Liver (tissue), 9 donors: ENCODE data around the gene SGSM1. TPM values are rescaled to one million over a fixed set of nuclear protein-coding genes. Genes with fewer than 3 reads are reported as not detected.

Experiments used
- DNase-seq: peaks from one replicate; pipeline ENCODE4 v3.0.0-alpha.2; 2017; ENCODE audit warnings: low spot score
- H3K27ac ChIP-seq, 2 donors: one replicate each; pipeline ENCODE4 v1.7.0; 2013; ENCODE audit warnings: inconsistent platforms in 2 of 2, low read length in 2 of 2, control low read depth in 1 of 2, low read depth in 1 of 2, mild to moderate bottlenecking in 1 of 2
- H3K27me3 ChIP-seq, 4 donors: one replicate each; pipeline versions ENCODE4 v1.6.1 to v1.7.0; 2013; ENCODE audit warnings: low read length in 3 of 4, inconsistent platforms in 1 of 4, mild to moderate bottlenecking in 1 of 4, moderate library complexity in 1 of 4; ENCODE audit not compliant: control insufficient read depth in 4 of 4, insufficient read depth in 4 of 4
- H3K36me3 ChIP-seq, 4 donors: one replicate each; pipeline versions ENCODE4 v1.6.1 to v1.7.0; 2013; ENCODE audit warnings: low read length in 3 of 4, mild to moderate bottlenecking in 3 of 4, low read depth in 1 of 4, moderate library complexity in 1 of 4; ENCODE audit not compliant: control insufficient read depth in 4 of 4, insufficient read depth in 3 of 4
- H3K4me1 ChIP-seq, 4 donors: one replicate each; pipeline versions ENCODE4 v1.6.1 to v1.7.0; 2013; ENCODE audit warnings: low read length in 3 of 4, mild to moderate bottlenecking in 3 of 4, moderate library complexity in 1 of 4; ENCODE audit not compliant: control insufficient read depth in 4 of 4, insufficient read depth in 4 of 4
- H3K4me3 ChIP-seq, 3 donors: one replicate each; pipeline versions ENCODE4 v1.6.1 to v1.7.0; 2013; ENCODE audit warnings: low read length in 3 of 3, control low read depth in 1 of 3, low read depth in 1 of 3, mild to moderate bottlenecking in 1 of 3
- H3K9ac ChIP-seq, 2 donors: one replicate each; pipeline ENCODE4 v1.7.0; 2013; ENCODE audit warnings: low read length in 2 of 2, mild to moderate bottlenecking in 2 of 2, moderate library complexity in 2 of 2, control low read depth in 1 of 2, low read depth in 1 of 2
- H3K9me3 ChIP-seq, 4 donors: one replicate each; pipeline versions ENCODE4 v1.6.1 to v1.7.0; 2013; ENCODE audit warnings: low read length in 3 of 4; ENCODE audit not compliant: control insufficient read depth in 4 of 4
- EGR1 ChIP-seq, 2 donors: IDR thresholded peaks; 2 replicates each; pipeline ENCODE4 v1.6.1; 2016 to 2018; ENCODE audit warnings: antibody characterized with exemption in 2 of 2, low read depth in 2 of 2
- FOXA1 ChIP-seq: IDR thresholded peaks from 2 replicates; pipeline ENCODE4 v1.6.1; 2016; ENCODE audit warnings: antibody characterized with exemption
- FOXA2 ChIP-seq: IDR thresholded peaks from 2 replicates; pipeline ENCODE4 v1.6.1; 2016; ENCODE audit warnings: antibody characterized with exemption
- GABPA ChIP-seq, 2 donors: IDR thresholded peaks in 1 of 2; conservative IDR thresholded peaks in 1 of 2; 2 replicates each; pipeline ENCODE4 v1.6.1; 2016; ENCODE audit warnings: antibody characterized with exemption in 2 of 2, mild to moderate bottlenecking in 1 of 2, moderate library complexity in 1 of 2
- HNF4A ChIP-seq, 2 donors: conservative IDR thresholded peaks; 2 replicates each; pipeline ENCODE4 v1.6.1; 2016; ENCODE audit warnings: antibody characterized with exemption in 2 of 2, mild to moderate bottlenecking in 2 of 2
- HNF4G ChIP-seq: IDR thresholded peaks from 2 replicates; pipeline ENCODE4 v1.6.1; 2016; ENCODE audit warnings: antibody characterized with exemption
- JUND ChIP-seq, 2 donors: IDR thresholded peaks; 2 replicates each; pipeline ENCODE4 v1.6.1; 2016; ENCODE audit warnings: antibody characterized with exemption in 2 of 2
- NR2F2 ChIP-seq: IDR thresholded peaks from 2 replicates; pipeline ENCODE4 v1.6.1; 2016; ENCODE audit warnings: antibody characterized with exemption
- RAD21 ChIP-seq, 2 donors: IDR thresholded peaks; 2 replicates each; pipeline ENCODE4 v1.6.1; 2016; ENCODE audit warnings: antibody characterized with exemption in 2 of 2, mild to moderate bottlenecking in 2 of 2
- RXRA ChIP-seq, 2 donors: IDR thresholded peaks; 2 replicates each; pipeline ENCODE4 v1.6.1; 2017 to 2018; ENCODE audit warnings: antibody characterized with exemption in 2 of 2, mild to moderate bottlenecking in 1 of 2
- SP1 ChIP-seq: IDR thresholded peaks from 2 replicates; pipeline ENCODE4 v1.6.1; 2018; ENCODE audit warnings: antibody characterized with exemption, mild to moderate bottlenecking
- TAF1 ChIP-seq: conservative IDR thresholded peaks from 2 replicates; pipeline ENCODE4 v1.6.1; 2016; ENCODE audit warnings: antibody characterized with exemption, mild to moderate bottlenecking
- WGBS: extraction: QIAGEN DNeasy Blood & Tissue Kit; methylation state at CpG from one replicate; pipeline ENCODE4 v1.1.7; 2013; 5-methylcytosine and 5-hydroxymethylcytosine counted together
- polyA plus RNA-seq, 2 donors: library from polyadenylated mRNA; stranded (reverse) in 1 of 2; unstranded in 1 of 2; fragments of 200-250 nt in 1 of 2; fragments of >200 nt in 1 of 2; fragmentation: Nextera tagmentation in 1 of 2; extraction: Ambion mirVana in 1 of 2; gene quantifications; one replicate each; pipeline versions ENCODE4 v1.2.1 to v1.2.3, GENCODE V29; 2013 to 2015
- total RNA-seq, 2 donors: library from RNA; depleted of rRNA; stranded (reverse); fragments of >200 nt; gene quantifications; one replicate each; pipeline ENCODE4 v1.2.3, GENCODE V29; 2014
- TF ChIP-seq, protein P1 (sequence below): IDR thresholded peaks from 2 replicates; pipeline ENCODE4 v1.6.1; 2016; ENCODE audit warnings: antibody characterized with exemption
- TF ChIP-seq, protein P2 (sequence below): IDR thresholded peaks from 2 replicates; pipeline ENCODE4 v1.6.1; 2016; ENCODE audit warnings: antibody characterized with exemption
- TF ChIP-seq, protein P3 (sequence below): IDR thresholded peaks from 2 replicates; pipeline ENCODE4 v1.6.1; 2016; ENCODE audit warnings: antibody characterized with exemption, mild to moderate bottlenecking
- TF ChIP-seq, protein P4 (sequence below): fragments of 150-350 bp; IDR thresholded peaks from 2 replicates; pipeline ENCODE4 v1.5.1; 2017; ENCODE audit warnings: improper control_type of control experiment, low read depth, low read length; ENCODE audit not compliant: missing input control
- TF ChIP-seq, protein P5 (sequence below): IDR thresholded peaks from 2 replicates; pipeline ENCODE4 v1.6.1; 2016; ENCODE audit warnings: antibody characterized with exemption
- donor health status: healthy.
- donor health status: healthy.
- donor health status: healthy.
- donor health status: healthy.
- donor health status: healthy.

SGSM1 gene
- total and polyA plus RNA-seq, 4 donors: 0.08 to 0.51 (median 0.21) TPM

DNA sequence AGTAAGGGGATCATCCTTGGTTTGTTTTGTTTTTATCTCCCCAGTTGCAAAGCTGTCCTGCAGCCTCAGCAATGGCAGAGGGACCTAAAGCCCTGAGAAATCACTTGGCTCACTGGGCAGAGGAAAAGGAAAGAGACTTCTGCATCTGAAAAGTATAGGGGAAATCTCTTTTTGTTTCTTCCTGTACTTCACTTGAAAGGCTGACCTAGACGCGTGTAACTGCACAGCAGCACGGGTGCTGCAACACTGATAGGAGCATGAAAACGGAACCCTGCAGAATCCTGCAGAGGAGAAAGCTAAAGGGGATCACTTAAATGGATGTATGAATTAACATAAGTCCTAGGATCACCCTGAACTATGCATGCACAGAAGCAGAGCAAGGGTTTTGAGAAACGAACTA is 29.5 kb upstream of the SGSM1 start:
- H3K27me3 ChIP-seq: no peaks in the 10 kb centered on the region
- 64% methylated on average over 5 of the region's 5 CpGs for WGBS
- H3K4me1 ChIP-seq: no peaks in the 10 kb centered on the region
- no peak overlapping the region for H3K4me3 ChIP-seq
- no peak for DNase-seq
- no peaks in the 10 kb centered on the region for H3K9me3 ChIP-seq
- H3K9ac ChIP-seq: no peak overlapping the region
- H3K27ac ChIP-seq: no peak overlapping the region
- TF ChIP-seq, protein P1, sequence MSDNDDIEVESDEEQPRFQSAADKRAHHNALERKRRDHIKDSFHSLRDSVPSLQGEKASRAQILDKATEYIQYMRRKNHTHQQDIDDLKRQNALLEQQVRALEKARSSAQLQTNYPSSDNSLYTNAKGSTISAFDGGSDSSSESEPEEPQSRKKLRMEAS: no peak
- TF ChIP-seq, protein P2, sequence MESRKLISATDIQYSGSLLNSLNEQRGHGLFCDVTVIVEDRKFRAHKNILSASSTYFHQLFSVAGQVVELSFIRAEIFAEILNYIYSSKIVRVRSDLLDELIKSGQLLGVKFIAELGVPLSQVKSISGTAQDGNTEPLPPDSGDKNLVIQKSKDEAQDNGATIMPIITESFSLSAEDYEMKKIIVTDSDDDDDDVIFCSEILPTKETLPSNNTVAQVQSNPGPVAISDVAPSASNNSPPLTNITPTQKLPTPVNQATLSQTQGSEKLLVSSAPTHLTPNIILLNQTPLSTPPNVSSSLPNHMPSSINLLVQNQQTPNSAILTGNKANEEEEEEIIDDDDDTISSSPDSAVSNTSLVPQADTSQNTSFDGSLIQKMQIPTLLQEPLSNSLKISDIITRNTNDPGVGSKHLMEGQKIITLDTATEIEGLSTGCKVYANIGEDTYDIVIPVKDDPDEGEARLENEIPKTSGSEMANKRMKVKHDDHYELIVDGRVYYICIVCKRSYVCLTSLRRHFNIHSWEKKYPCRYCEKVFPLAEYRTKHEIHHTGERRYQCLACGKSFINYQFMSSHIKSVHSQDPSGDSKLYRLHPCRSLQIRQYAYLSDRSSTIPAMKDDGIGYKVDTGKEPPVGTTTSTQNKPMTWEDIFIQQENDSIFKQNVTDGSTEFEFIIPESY: no peak
- TF ChIP-seq FOXA1 (no peak), FOXA2 (no peak), RAD21 (IDR thresholded peaks at IDR 0.05) (no peak), NR2F2 (no peak), EGR1 (IDR thresholded peaks at IDR 0.05; ENCODE audit: low read depth in 2 of 2) (no peak), GABPA (IDR thresholded peaks at IDR 0.05 in 1 of 2, conservative IDR thresholded peaks at IDR 0.05 in 1 of 2) (no peak), HNF4G (no peak), JUND (IDR thresholded peaks at IDR 0.05) (no peak), SP1 (no peak), RXRA (IDR thresholded peaks at IDR 0.05) (no peak), HNF4A (conservative IDR thresholded peaks at IDR 0.05) (no peak)
- TF ChIP-seq, protein P3, sequence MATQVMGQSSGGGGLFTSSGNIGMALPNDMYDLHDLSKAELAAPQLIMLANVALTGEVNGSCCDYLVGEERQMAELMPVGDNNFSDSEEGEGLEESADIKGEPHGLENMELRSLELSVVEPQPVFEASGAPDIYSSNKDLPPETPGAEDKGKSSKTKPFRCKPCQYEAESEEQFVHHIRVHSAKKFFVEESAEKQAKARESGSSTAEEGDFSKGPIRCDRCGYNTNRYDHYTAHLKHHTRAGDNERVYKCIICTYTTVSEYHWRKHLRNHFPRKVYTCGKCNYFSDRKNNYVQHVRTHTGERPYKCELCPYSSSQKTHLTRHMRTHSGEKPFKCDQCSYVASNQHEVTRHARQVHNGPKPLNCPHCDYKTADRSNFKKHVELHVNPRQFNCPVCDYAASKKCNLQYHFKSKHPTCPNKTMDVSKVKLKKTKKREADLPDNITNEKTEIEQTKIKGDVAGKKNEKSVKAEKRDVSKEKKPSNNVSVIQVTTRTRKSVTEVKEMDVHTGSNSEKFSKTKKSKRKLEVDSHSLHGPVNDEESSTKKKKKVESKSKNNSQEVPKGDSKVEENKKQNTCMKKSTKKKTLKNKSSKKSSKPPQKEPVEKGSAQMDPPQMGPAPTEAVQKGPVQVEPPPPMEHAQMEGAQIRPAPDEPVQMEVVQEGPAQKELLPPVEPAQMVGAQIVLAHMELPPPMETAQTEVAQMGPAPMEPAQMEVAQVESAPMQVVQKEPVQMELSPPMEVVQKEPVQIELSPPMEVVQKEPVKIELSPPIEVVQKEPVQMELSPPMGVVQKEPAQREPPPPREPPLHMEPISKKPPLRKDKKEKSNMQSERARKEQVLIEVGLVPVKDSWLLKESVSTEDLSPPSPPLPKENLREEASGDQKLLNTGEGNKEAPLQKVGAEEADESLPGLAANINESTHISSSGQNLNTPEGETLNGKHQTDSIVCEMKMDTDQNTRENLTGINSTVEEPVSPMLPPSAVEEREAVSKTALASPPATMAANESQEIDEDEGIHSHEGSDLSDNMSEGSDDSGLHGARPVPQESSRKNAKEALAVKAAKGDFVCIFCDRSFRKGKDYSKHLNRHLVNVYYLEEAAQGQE: no peak
- TF ChIP-seq, protein P4, sequence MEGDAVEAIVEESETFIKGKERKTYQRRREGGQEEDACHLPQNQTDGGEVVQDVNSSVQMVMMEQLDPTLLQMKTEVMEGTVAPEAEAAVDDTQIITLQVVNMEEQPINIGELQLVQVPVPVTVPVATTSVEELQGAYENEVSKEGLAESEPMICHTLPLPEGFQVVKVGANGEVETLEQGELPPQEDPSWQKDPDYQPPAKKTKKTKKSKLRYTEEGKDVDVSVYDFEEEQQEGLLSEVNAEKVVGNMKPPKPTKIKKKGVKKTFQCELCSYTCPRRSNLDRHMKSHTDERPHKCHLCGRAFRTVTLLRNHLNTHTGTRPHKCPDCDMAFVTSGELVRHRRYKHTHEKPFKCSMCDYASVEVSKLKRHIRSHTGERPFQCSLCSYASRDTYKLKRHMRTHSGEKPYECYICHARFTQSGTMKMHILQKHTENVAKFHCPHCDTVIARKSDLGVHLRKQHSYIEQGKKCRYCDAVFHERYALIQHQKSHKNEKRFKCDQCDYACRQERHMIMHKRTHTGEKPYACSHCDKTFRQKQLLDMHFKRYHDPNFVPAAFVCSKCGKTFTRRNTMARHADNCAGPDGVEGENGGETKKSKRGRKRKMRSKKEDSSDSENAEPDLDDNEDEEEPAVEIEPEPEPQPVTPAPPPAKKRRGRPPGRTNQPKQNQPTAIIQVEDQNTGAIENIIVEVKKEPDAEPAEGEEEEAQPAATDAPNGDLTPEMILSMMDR: no peak
- TF ChIP-seq, protein P5, sequence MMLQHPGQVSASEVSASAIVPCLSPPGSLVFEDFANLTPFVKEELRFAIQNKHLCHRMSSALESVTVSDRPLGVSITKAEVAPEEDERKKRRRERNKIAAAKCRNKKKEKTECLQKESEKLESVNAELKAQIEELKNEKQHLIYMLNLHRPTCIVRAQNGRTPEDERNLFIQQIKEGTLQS: no peak
- H3K36me3 ChIP-seq: no peaks in the 10 kb centered on the region

DNA sequence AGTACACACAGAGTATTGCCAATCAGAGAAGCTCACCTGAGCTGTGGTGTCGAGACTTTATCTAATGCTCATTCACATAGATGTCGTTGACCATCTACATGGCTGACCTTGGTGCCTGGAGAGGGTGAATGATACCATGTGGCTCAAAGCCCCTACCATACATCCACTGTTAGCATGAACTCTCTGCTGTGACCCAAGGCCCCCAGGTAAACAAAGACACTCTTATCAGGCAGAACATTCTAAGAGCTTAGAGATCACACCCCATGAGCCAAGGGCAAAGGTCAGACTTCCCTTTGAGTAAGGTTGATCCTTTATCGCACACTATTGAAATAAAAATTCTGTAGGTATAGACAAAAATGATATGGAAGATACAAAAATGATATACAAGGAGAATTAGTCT is 16.5 kb upstream of the SGSM1 start:
- TF ChIP-seq TAF1: no peak
- TF ChIP-seq, protein P1: no peak
- no peak for TF ChIP-seq FOXA2
- no peak for TF ChIP-seq NR2F2
- no peak for TF ChIP-seq FOXA1
- no peak for TF ChIP-seq GABPA (IDR thresholded peaks at IDR 0.05 in 1 of 2, conservative IDR thresholded peaks at IDR 0.05 in 1 of 2)
- TF ChIP-seq, protein P2: no peak
- no peaks in the 10 kb centered on the region for H3K4me1 ChIP-seq
- no peak overlapping the region for H3K4me3 ChIP-seq
- no peaks in the 10 kb centered on the region for H3K27me3 ChIP-seq
- no peaks in the 10 kb centered on the region for H3K36me3 ChIP-seq
- 50% methylated on average over 3 of the region's 3 CpGs for WGBS
- no peak overlapping the region for H3K9ac ChIP-seq
- H3K27ac ChIP-seq: no peak overlapping the region
- DNase-seq: no peak
- H3K9me3 ChIP-seq: no peaks in the 10 kb centered on the region
